NCI-H82 treated with DMSO at 0.1 percent for 48 hours (cell line): Measurements from ENCODE around the gene DMWD.
A peak's percentile ranks its signal among the peaks of the same experiment; 100 is the strongest.

ENCODE experiments used
- DNase-seq: peaks from one replicate; lab custom pipeline; 2025; ENCODE audit not compliant: unreplicated experiment; lab: John Stamatoyannopoulos, UW

DMWD gene

GRCh38 chr19:45770192-45771101 lies 22.2 kb downstream of the DMWD start:
- DNase-seq: peak; percentile 99

GRCh38 chr19:45769821-45770191 lies 22.8 kb downstream of the DMWD start:
- no peak for DNase-seq

GRCh38 chr19:45768984-45769782 lies 23.5 kb downstream of the DMWD start, which contains the start of gene SIX5:
Gene SIX5 (minus strand): TSS chr19:45769252. CDS start chr19:45768844, 408 bp downstream.
- peak; percentile 89 for DNase-seq

GRCh38 chr19:45768655-45768983 lies 24.0 kb downstream of the DMWD start:
- DNase-seq: no peak

GRCh38 chr19:45767881-45768654 lies 24.6 kb downstream of the DMWD start:
- DNase-seq: no peak

GRCh38 chr19:45767410-45767880 lies 25.2 kb downstream of the DMWD start:
- no peak for DNase-seq

GRCh38 chr19:45766869-45767346 lies 25.7 kb downstream of the DMWD start:
- no peak for DNase-seq

GRCh38 chr19:45766296-45766868 lies 26.3 kb downstream of the DMWD start:
- DNase-seq: no peak

GRCh38 chr19:45765702-45766295 lies 26.8 kb downstream of the DMWD start:
- no peak for DNase-seq

- DNase-seq: no peak
Measured at GRCh38 chr19:45764945-45765701, 27.5 kb downstream of the DMWD start.

- DNase-seq: no peak
Measured at GRCh38 chr19:45764475-45764874, 28.2 kb downstream of the DMWD start.

GRCh38 chr19:45763691-45764294 lies 28.9 kb downstream of the DMWD start:
- no peak for DNase-seq

GRCh38 chr19:45762870-45763631 lies 29.6 kb downstream of the DMWD start:
- DNase-seq: no peak

GRCh38 chr19:45761714-45762113 lies 30.9 kb downstream of the DMWD start:
- no peak for DNase-seq

- no peak for DNase-seq
Measured at GRCh38 chr19:45758921-45759320, 33.7 kb downstream of the DMWD start.

- no peak for DNase-seq
Measured at GRCh38 chr19:45757695-45758094, 35.0 kb downstream of the DMWD start.

- DNase-seq: no peak
Measured at GRCh38 chr19:45754323-45754722, 38.3 kb downstream of the DMWD start.

GRCh38 chr19:45753548-45753947 lies 39.1 kb downstream of the DMWD start:
- no peak for DNase-seq
